Measurements from ENCODE around the gene FOXA3.

The FOXA3 gene

DNA sequence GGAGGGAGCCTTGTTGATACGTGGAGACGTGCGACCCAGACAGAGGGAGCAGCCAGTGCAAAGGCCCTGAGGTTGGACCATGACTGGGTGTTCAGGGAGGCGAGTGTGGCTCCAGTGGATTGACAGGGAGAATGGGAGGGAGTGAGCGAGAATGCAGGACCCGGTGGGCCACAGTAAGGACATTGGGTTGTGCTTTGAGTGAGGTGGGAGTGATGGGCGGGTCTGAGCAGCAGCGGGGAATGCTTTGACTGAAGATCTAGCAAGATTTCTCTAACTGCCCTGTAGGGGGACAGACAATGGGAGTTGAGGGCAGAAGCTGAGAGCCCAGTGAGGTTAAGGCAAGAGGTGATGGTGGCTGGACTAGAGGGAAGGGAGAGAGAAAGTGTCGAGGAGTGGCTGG, 58.2 kb downstream of the FOXA3 start:
- no peak for DNase-seq
- Histone ChIP-seq H3K27ac (no peak overlapping the region), H3K9me3 (ENCODE audit: severe bottlenecking) (no peaks in the 10 kb centered on the region), H3K27me3 (ENCODE audit: insufficient read depth, low read depth, severe bottlenecking) (no peaks in the 10 kb centered on the region), H3K4me3 (ENCODE audit: low read depth, low read length) (no peak overlapping the region), H3K36me3 (no peaks in the 10 kb centered on the region)
- TF ChIP-seq, protein P1, sequence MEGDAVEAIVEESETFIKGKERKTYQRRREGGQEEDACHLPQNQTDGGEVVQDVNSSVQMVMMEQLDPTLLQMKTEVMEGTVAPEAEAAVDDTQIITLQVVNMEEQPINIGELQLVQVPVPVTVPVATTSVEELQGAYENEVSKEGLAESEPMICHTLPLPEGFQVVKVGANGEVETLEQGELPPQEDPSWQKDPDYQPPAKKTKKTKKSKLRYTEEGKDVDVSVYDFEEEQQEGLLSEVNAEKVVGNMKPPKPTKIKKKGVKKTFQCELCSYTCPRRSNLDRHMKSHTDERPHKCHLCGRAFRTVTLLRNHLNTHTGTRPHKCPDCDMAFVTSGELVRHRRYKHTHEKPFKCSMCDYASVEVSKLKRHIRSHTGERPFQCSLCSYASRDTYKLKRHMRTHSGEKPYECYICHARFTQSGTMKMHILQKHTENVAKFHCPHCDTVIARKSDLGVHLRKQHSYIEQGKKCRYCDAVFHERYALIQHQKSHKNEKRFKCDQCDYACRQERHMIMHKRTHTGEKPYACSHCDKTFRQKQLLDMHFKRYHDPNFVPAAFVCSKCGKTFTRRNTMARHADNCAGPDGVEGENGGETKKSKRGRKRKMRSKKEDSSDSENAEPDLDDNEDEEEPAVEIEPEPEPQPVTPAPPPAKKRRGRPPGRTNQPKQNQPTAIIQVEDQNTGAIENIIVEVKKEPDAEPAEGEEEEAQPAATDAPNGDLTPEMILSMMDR (IDR thresholded peaks at IDR 0.05; ENCODE audit: low read depth, low read length) = 0 out of 2 replicates have a peak, but pooled peaks have one; percentile 30
